GM18517 (cell line): Measurements from ENCODE around the gene LILRA1.
"Not testable (repeated sequence)": the region's sequence is repeated elsewhere in the genome, so short reads cannot be mapped to it uniquely, and the experiment has no call there.

Experiments used
- ATAC-seq: cut with Tn5 transposase; IDR thresholded peaks from one replicate; pipeline ENCODE4 v1.9.1; 2021; ENCODE audit warnings: mild to moderate bottlenecking, moderate library complexity; ENCODE audit not compliant: unreplicated experiment

The LILRA1 gene

GRCh38 chr19:54576411-54576976 lies 16.9 kb upstream of the LILRA1 start:
- ATAC-seq = no peak

DNA sequence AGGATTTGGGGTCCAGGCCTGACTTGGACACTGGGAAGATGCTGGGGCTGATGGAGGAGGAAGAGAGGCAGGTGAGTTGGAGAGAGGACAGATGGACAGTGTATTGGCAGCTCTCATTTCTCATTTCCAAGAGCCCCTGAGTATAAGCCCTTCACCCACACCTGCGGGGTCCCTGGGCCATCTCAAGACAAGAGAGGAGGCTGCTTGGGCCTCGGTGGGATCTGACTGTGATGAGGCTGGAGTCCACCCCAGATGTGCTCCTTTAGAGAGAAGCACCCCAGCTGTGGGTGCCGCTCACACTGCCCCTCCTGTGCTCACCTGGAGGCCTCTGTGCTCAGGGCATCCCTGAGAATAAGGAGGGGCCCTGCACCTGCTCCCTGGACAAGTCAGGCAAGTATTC lies 16.1 kb upstream of the LILRA1 start:
- ATAC-seq = no peak

DNA sequence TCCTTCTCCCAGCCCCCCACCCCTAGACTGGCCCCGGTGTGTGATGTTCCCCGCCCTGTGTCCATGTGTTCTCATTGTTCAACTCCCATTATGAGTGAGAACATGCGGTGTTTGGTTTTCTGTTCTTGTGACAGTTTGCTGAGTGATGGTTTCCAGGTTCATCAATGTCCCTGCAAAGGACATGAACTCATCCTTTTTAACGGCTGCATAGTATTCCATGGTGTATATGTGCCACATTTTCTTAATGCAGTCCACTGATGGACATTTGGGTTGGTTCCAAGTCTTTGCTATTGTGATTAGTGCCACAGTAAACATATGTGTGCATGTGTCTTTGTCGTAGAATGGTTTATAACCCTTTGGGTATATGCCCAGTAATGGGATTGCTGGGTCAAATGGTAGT lies 15.2 kb upstream of the LILRA1 start:
- ATAC-seq = not testable (repeated sequence)

GRCh38 chr19:54586397-54586796 lies 7.0 kb upstream of the LILRA1 start:
- no peak for ATAC-seq

DNA sequence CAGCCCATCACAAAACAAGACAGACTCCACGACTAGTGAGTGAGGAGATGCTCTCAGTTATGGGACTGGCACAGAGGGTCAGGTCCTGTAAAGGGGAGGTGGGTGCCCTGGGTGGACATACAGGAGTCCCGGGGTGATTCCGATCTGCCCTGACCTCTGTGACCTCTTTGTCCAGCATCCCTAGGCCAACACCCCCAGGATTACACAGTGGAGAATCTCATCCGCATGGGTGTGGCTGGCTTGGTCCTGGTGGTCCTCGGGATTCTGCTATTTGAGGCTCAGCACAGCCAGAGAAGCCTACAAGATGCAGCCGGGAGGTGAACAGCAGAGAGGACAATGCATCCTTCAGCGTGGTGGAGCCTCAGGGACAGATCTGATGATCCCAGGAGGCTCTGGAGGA lies 6.4 kb upstream of the LILRA1 start:
- no peak for ATAC-seq

DNA sequence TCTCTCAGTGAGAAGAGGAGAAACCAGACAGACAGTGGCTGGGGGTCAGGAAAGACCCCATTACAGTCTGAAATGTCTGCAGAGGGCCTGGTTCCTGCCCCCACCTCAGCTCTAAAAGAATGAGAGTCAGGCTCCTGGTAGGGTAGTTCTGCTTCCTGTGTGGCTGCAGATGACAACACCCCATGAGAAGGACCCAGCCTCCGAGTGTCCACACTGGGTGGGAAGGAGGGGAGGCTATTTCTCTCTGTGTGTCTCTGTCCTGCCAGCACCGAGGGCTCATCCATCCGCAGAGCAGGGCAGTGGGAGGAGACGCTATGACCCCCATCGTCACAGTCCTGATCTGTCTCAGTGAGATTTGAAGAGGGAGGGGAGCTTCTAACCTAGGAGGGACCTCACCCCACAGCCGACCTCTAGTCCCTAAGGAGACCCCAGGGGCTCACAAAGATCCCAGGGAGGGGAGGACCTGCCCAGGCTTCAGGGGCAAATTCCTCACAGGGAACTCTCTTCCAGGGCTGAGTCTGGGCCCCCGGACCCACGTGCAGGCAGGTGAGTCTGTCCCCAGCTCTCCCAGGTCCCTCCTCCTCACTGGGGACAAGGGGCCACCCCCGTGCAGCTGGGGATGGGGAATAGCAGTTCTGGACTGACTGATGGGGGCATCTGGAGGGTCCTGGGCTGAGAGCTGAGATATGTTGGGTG lies 647 bp downstream of the LILRA1 start:
- ATAC-seq = not testable (repeated sequence)

GRCh38 chr19:54594737-54595136 lies 1.3 kb downstream of the LILRA1 start:
- ATAC-seq = no peak

DNA sequence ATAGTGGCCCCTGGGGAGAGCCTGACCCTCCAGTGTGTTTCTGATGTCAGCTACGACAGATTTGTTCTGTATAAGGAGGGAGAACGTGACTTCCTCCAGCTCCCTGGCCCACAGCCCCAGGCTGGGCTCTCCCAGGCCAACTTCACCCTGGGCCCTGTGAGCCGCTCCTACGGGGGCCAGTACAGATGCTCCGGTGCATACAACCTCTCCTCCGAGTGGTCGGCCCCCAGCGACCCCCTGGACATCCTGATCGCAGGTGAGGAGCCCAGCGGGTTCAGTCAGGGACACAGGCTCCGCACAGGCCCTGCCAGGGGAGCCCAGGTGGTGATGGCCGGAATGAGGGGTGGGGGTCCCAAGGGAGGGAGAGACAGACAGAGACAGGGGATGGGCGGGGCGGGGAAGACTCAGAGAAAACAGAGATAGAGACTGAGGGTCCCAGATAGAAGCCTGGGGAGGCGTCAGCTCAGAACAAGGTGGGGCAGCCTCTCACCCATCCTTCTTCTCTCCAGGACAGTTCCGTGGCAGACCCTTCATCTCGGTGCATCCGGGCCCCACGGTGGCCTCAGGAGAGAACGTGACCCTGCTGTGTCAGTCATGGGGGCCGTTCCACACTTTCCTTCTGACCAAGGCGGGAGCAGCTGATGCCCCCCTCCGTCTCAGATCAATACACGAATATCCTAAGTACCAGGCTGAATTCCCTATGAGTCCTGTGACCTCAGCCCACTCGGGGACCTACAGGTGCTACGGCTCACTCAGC lies 2.4 kb downstream of the LILRA1 start:
- ATAC-seq = not testable (repeated sequence)

- no peak for ATAC-seq
Measured at GRCh38 chr19:54600212-54600611, 6.8 kb downstream of the LILRA1 start.

DNA sequence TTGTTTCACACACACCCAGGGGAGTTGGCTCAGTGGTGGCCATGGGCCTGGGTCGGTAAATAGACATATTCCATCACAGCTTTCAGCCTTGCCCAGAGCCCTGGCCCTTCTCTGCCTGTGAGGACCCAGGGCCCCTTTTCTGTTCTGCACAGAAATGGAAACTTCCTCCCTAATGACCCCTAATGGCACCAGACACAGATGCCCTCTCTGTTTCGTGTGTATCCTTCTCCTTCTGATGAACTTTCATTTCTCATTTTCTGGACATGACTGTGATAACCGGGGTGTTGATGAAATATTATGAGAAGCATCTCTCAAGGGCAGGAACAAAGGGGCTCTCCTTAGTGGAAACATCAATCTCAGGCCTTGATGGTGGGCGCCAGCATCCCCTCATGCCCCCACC lies 12.8 kb downstream of the LILRA1 start:
- ATAC-seq = no peak

DNA sequence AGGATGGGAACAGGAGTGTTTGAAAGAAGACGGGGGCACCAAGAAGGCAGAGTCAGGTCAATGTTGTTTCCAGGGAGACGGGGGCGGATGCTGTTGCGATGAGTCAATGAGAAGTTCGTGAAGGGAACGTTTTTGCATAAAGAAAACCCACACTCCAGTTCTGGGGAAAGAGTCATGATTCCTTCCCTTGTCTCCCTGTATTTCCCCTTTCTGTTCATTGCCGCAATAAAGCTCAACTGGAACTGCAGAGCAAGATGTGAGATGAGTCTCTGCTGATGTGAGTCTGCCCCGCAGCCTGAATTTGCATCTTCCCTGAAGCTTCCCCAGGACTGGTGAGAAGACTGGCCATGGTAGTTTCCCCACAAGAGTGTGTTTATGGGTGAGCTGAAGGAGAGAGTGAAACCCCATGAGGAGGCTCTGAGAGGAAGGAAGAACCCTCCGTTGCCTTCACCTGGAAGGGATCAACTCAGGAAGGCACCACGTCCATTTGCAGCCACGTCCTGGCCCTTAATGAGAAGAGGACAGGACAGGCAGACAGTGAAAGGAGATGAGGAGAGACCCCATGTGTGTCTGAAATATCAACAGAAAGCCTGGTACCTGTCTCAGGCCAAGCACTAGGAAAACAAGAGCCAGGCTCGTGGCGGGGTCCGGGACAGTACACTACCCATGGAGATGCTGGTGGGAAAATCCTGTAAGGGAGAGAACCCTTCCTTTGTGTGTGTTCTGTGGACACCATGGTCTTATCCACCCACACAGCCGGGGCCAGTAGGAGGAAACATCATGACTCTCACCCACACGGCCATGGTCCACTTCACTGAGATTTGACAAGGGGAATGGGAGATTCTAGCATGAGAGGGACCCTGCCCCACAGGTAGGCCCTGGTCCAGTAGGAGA lies 13.7 kb downstream of the LILRA1 start:
- ATAC-seq = no peak

GRCh38 chr19:54607785-54608150 lies 14.3 kb downstream of the LILRA1 start:
- ATAC-seq = no peak

DNA sequence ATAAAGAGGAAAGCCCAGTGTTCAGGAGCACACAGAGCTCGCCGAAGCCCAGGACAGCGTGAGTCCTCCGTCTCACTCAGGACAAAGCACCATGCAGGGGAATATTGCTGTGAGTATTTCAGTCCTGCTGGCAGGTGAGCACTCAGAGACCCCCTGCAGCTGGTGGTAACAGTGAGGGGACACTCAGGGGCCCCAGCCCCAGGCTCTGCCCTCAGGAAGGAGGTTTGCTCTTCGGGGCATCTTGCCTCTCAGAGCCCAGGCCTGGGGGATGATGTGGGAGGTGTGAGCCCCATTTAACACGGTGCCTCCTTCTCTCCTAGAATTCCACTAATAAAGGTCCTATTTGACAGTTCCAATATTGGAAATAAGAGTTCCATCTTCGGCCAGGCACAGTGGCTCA lies 14.8 kb downstream of the LILRA1 start:
- no peak for ATAC-seq

GRCh38 chr19:54608792-54609191 lies 15.4 kb downstream of the LILRA1 start:
- ATAC-seq = no peak

DNA sequence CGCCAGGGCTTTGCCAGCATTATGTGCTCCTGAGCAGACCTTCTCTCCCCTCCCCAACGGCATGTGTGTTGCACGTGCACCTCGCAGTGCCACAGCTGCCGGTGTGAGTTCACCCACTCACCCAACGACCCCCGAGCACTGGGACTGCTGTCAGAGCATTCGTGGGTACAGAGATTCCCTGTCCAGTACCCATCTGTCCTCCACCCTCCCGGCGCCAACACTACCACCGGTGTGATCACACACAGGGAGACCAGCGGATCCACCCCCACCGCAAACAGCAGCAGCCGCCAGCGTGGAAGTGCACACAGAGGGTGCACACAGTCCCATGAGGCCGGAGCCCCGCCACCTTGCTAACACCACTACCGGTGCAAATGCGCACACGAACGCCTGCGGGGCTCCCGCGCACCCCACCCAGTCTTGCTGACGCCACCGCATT lies 15.9 kb downstream of the LILRA1 start:
- ATAC-seq = no peak

DNA sequence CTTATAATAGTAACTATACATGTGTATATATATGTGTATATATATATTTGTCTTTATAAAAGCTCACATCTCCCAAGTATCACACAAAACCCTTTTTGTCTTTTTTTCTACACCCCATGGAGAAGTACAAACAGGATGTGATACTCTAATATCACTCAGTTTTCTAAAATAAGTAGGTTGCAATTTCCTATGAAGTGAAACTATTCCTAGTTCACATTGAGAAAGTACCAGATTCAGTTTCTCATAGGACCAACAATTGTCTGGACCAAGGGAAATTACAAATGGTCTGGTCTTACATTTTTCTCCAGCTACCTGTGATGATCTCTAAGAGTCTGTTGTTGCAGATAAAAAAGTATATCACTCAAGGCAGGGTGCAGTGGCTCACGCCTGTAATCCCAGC lies 19.0 kb downstream of the LILRA1 start:
- ATAC-seq = no peak

- no peak for ATAC-seq
Measured at GRCh38 chr19:54614726-54615125, 21.3 kb downstream of the LILRA1 start.

DNA sequence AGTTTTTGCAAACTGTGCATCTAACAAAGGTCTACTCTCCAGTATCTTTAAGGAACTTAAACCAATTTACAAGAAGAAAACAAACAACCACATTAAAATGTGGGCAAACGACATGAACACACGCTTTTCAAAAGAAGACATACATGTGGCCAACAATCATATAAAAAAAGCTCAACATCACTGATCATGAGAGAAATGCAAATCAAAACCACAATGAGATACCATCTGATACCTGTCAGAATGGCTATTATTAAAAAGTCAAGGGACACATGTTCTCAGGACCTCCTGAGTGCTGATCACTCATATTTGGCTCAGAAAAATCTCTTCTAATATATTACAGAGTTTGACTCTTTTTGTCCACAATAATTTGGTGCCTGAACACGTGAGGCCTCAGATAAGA lies 22.6 kb downstream of the LILRA1 start:
- peak; percentile 44 for ATAC-seq

DNA sequence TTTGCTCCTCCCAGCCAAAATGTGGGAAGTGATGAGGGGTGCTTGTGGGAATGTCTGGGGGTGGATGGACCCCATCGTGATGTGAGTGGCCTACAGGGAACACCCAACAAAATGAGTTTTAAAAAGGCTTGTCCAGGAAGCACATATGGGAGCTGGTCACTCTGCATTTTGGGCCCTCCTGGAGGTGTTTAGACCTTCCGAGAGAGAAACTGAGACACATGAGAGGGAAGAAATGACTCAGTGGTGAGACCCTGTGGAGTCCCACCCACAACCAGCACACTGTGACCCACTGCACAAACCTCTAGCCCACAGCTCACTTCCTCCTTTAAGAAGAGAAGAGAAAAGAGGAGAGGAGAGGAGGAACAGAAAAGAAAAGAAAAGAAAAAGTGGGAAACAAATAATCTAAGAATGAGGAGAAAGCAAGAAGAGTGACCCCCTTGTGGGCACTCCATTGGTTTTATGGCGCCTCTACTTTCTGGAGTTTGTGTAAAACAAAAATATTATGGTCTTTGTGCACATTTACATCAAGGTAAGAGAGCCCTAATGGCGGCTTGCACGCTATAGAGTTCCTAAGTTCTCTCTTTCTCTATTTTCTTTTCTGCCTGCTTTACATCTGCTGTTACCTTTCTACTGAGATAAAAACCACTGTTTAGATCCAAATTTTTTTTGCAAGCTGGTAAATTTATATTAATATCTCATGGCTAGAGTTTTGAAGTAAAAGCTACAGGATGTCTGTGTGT lies 23.6 kb downstream of the LILRA1 start:
- ATAC-seq = peak; percentile 83

DNA sequence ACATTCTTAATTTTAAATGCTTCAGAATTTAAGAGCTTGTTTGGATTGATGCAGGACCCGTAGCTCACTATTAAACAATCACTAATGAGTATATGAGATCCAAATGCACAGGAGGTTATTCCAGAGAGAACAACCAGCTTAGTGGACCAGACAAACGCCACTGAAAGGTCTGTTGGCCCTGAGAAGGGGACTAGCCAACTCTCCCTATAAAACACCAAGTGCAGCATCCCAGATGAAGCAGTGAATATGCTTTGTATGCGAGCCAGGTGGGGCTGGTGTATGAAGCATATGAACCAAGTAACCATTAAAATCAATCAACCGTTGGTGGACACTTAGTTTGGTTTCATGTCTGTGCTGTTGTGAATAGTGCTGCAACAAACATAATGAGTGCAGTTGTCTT lies 27.0 kb downstream of the LILRA1 start:
- ATAC-seq = no peak

GRCh38 chr19:54622431-54622830 lies 29.0 kb downstream of the LILRA1 start:
- ATAC-seq = no peak
